ENCODE results near the gene ITGB4. TPM values are rescaled to one million over a fixed set of nuclear protein-coding genes. Genes with fewer than 3 reads are reported as not detected.

ITGB4 gene
- total and polyA plus RNA-seq, 5 donors, result 12.7 to 29.7 (median 20.3) TPM

DNA sequence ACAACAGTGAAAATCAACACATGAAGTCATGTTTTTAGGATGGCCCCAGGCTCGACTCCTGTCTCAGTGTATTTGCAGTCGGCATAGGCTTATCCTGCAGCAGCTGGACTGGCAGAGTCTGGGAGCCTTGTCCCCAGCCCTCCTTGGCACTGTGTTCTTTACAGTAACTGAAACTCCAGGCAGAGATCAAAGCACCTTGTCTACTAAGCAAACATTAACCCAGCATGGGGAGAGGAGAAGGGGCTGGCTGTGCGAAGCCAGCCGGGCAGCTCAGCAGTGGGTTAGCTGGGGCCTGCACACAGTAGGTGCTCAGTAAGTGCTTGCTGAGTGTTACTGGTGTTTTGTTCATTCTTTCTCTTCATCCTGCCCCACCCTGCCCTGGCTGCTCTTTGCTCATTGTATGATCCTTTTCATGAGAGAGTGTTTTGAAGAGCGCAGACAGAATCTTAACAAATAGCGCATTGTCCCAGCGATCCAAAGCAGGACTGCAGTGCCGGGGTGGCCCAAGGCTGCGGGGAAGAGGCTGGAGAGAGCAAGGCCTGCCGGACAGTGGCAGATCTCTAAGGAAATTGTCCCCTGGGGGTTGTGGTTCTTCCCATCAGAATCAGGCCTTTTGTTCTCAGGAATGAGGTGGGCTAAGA lies 23.5 kb upstream of the ITGB4 start:
- DNase-seq (peak in 1 of 3 donors; percentile 52), ATAC-seq (no peak)
- Histone ChIP-seq H3K27me3 (ENCODE audit: control insufficient read depth, insufficient read depth) (no peaks in the 10 kb centered on the region), H3K9me3 (ENCODE audit: control insufficient read depth, low read length) (no peaks in the 10 kb centered on the region), H3K4me3 (ENCODE audit: low read length) (no peak overlapping the region), H3K4me1 (ENCODE audit: control insufficient read depth, insufficient read depth, low read length) (peaks cover 24% of the 10 kb centered on the region), H3K27ac (ENCODE audit: low read length) (peak overlapping the region; percentile 61)
- intact Hi-C loops (cut with DNase I), result no loop called here
- WGBS, result 67% methylated on average over 10 of the region's 10 CpGs

DNA sequence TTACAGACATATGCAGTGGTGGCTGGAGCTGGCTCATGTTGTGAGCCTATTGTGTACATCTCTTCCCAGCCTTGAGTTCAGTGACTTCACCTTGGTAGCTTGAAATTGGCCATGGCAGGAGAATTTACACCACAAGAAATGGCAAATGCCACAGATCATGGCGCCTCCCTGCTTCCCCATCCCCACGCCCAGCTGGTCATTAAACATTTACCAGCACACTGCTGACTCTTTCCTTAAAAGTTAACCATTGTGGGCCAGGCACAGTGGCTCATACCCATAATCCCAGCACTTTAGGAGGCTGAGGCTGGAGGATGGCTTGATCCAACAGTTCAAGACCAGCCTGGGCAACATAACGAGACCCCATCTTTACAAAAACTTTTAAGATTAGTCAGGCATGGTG lies 22.6 kb upstream of the ITGB4 start:
- Histone ChIP-seq H3K27ac (ENCODE audit: low read length) (peak overlapping the region; percentile 27), H3K4me3 (ENCODE audit: low read length) (no peak overlapping the region)
- no peak for DNase-seq

DNA sequence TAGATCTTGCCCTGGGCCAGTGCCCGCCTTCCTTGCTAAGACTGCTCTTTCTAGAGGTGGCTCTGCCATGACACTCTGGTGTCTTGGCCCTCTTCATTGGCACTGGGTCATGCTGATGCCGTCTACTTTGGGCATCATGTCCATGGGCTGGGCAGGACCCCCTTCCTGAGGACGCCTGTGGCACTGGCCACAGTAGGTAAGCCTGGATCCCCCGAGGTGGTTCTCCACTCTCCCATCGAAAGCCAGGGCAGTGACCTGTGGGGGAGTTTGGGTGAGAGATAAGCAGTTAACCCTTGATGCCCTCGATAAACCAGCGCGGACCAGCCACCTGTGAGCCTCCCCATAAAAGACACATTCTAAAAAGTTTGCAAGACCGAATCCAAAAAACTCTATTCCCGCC lies 20.0 kb upstream of the ITGB4 start:
- ATAC-seq (no peak), DNase-seq (no peak)
- intact Hi-C loops (cut with DNase I), result no loop called here
- Histone ChIP-seq H3K27ac (ENCODE audit: low read length) (peak overlapping the region; percentile 62), H3K4me1 (ENCODE audit: control insufficient read depth, insufficient read depth, low read length) (peaks cover 27% of the 10 kb centered on the region), H3K9me3 (ENCODE audit: control insufficient read depth, low read length) (no peaks in the 10 kb centered on the region), H3K27me3 (ENCODE audit: control insufficient read depth, insufficient read depth) (no peaks in the 10 kb centered on the region), H3K4me3 (ENCODE audit: low read length) (no peak overlapping the region)
- WGBS, result 82% methylated on average over 10 of the region's 10 CpGs

More for the DNA sequence above, 22.6 kb upstream of the ITGB4 start:
- no peak for ATAC-seq
- WGBS, result 94% methylated on average over 3 of the region's 3 CpGs
- H3K9me3 ChIP-seq (ENCODE audit: control insufficient read depth, low read length), result no peaks in the 10 kb centered on the region
- intact Hi-C loops (cut with DNase I), result no loop called here
- H3K27me3 ChIP-seq (ENCODE audit: control insufficient read depth, insufficient read depth), result no peaks in the 10 kb centered on the region
- peaks cover 24% of the 10 kb centered on the region for H3K4me1 ChIP-seq (ENCODE audit: control insufficient read depth, insufficient read depth, low read length)

DNA sequence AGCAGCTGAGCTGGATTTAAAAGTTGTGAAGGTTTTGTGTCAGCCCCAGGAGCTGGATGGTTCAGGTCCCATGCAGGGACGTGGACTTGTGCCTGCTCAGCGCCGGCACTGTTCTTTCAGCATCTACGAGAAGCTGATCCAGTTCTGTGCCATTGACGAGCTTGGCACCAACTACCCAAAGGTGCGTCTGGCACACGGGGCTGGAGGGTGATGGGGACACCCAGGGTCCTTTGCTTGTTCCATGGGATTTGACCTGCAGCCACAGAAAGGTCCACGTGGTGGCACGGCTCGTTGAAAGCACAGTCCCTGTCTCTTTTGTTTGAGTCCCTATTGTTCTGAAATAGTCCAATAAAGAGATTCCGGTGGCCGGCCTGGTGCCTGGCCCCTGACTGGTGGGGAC lies 18.1 kb upstream of the ITGB4 start:
- H3K9me3 ChIP-seq (ENCODE audit: control insufficient read depth, low read length), result no peaks in the 10 kb centered on the region
- H3K4me1 ChIP-seq (ENCODE audit: control insufficient read depth, insufficient read depth, low read length), result peaks cover 20% of the 10 kb centered on the region
- intact Hi-C loops (cut with DNase I), result no loop called here
- H3K4me3 ChIP-seq (ENCODE audit: low read length), result no peak overlapping the region
- no peaks in the 10 kb centered on the region for H3K27me3 ChIP-seq (ENCODE audit: control insufficient read depth, insufficient read depth)
- DNase-seq (peak in 1 of 3 donors; percentile 44), ATAC-seq (no peak)
- 96% methylated on average over 12 of the region's 12 CpGs for WGBS
- H3K27ac ChIP-seq (ENCODE audit: low read length), result no peak overlapping the region

DNA sequence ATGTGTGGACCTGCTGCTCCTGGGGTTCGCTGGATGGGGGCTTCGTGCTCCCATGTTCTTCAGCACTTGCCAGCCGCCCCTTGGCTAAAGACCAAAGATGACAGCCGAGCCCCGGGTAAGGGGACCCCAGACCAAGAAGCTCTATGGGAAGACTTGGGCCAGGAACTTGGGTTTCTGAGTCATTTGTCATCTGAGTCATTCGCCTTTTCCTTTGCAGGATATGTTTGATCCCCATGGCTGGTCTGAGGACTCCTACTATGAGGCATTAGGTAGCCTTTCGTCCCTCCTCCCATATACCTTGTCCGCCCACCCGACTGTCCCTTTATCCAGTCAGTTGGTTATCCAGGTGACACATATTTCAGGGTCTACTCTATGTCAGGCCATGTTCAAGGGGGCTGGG lies 17.7 kb upstream of the ITGB4 start:
- intact Hi-C loops (cut with DNase I), result no loop called here
- no peaks in the 10 kb centered on the region for H3K27me3 ChIP-seq (ENCODE audit: control insufficient read depth, insufficient read depth)
- ATAC-seq (no peak), DNase-seq (peak in 1 of 3 donors; percentile 18)
- peaks cover 20% of the 10 kb centered on the region for H3K4me1 ChIP-seq (ENCODE audit: control insufficient read depth, insufficient read depth, low read length)
- H3K4me3 ChIP-seq (ENCODE audit: low read length), result no peak overlapping the region
- WGBS, result 92% methylated on average over 9 of the region's 9 CpGs
- no peak overlapping the region for H3K27ac ChIP-seq (ENCODE audit: low read length)
- H3K9me3 ChIP-seq (ENCODE audit: control insufficient read depth, low read length), result no peaks in the 10 kb centered on the region

DNA sequence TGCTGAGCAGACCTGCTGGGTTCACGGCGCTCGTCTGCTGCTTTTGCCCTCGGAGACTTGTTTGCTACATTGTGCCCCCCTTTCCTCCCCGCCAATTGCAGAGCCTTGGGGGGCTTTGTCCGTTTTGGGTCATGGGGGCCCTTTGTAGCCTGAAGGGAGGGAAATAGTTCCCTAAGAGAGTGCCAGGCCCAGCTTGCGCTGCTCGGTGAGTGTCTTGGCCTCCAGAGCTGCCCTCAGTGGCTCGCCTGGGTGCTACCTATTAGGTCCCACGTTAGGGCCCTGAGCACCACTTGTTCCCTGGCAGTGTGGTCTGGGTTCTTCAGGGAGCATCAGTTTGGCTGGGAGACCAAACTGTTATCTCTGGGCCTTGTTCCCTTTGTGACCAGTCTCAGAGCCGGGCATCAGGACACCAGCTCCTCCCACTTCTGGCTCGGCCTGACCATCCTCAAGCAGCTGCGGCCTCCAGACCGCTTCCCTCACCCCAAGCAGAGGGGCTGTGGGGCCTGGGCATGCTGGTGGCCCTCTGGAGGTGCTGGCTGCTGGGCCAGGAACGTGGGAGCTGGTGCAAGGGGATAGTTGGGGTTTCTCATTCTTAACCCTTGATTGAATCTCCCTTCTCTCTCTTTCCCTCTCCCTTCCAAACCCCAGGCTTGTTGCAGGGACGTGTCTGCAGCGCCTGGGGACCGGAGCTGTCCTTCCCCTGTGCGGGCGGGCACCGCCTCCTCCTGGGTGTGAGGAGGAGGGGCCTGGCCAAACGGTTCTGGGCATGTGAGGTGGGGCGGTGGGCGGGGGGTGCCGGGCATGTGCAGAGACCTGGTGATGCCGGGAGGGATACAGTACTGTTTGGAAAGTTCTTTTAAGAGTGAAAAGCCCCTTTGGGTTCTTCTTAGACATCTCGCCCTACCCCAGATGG lies 16.0 kb upstream of the ITGB4 start:
- Histone ChIP-seq H3K27ac (ENCODE audit: low read length) (peak overlapping the region; percentile 70), H3K4me3 (ENCODE audit: low read length) (no peak overlapping the region), H3K4me1 (ENCODE audit: control insufficient read depth, insufficient read depth, low read length) (peaks cover 20% of the 10 kb centered on the region), H3K9me3 (ENCODE audit: control insufficient read depth, low read length) (no peaks in the 10 kb centered on the region), H3K27me3 (ENCODE audit: control insufficient read depth, insufficient read depth) (no peaks in the 10 kb centered on the region)
- DNase-seq (peak; percentile 33 to 76 (median 72)), ATAC-seq (peak in 1 of 2 donors; percentile 71)
- 67% methylated on average over 27 of the region's 27 CpGs for WGBS
- intact Hi-C loops (cut with DNase I), result loop anchor here in 1 of 4 donors (5.0 kb wide), 1 partner anchor 37 kb away; no protein-coding TSS in a partner anchor

DNA sequence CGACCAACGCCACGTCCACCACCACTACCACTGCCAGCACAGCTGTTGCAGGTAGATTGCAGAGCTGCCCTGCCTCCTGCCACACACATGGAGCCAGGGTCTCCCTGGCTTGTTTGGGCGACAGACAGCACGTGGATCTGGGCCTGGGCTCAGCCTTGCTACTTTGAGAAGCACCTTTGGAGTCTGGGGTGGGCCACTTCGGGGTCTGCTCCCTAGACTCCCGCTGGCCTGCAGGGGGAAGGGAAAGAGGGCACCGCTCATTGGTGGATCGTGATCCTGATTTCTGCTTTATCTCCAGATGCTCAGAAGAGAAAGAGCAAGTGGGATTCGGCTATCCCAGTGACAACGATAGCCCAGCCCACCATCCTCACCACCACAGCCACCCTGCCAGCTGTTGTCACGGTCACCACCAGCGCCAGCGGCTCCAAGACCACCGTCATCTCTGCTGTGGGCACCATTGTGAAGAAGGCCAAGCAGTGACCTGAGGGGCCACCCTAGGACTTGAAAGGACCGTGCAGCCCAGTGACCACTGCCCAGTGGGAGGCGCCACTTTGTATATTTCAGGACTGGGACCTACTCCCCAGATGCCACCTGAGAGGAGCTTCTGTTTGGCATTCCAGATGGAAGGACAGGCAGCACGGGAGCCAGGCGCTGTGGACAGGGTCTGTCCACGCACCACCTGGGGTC lies 15.1 kb upstream of the ITGB4 start:
- Histone ChIP-seq H3K27me3 (ENCODE audit: control insufficient read depth, insufficient read depth) (no peaks in the 10 kb centered on the region), H3K4me1 (ENCODE audit: control insufficient read depth, insufficient read depth, low read length) (peaks cover 10% of the 10 kb centered on the region), H3K27ac (ENCODE audit: low read length) (peak overlapping the region; percentile 10), H3K4me3 (ENCODE audit: low read length) (no peak overlapping the region), H3K9me3 (ENCODE audit: control insufficient read depth, low read length) (no peaks in the 10 kb centered on the region)
- intact Hi-C loops (cut with DNase I), result loop anchor here in 1 of 4 donors (5.0 kb wide), 1 partner anchor 36 kb away; no protein-coding TSS in a partner anchor
- DNase-seq, result peak in 2 of 3 donors; percentile 14 to 39
- ATAC-seq, result no peak
- WGBS, result 90% methylated on average over 20 of the region's 20 CpGs

DNA sequence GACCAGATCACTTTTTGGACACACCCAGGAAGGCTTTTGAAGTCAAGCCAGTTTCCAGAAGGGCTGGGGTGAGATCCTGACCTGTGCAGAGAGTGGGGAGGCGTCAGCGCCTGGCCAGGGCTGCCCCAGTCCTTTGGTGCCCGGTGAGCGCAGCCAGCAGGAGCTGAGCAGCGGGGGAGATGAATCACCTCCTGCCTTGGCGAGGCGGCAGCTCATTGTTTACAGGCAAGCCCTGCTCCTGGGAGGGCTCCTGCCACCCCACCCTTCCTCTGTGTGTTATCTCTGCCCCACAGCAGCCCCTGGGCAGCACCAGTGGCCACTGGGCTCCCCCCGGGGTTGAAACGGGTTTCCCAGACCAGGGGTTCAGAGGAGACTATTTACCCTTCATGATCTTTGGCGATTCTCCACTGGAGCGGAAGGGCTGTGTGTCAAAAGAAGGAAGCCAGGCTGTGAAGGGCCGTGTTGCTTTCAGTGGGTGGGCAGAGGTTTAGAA lies 14.1 kb upstream of the ITGB4 start:
- peak overlapping the region; percentile 56 for H3K27ac ChIP-seq (ENCODE audit: low read length)
- WGBS, result 70% methylated on average over 12 of the region's 12 CpGs
- intact Hi-C loops (cut with DNase I), result loop anchor here in 1 of 4 donors (5.0 kb wide), 1 partner anchor 35 kb away; no protein-coding TSS in a partner anchor

DNA sequence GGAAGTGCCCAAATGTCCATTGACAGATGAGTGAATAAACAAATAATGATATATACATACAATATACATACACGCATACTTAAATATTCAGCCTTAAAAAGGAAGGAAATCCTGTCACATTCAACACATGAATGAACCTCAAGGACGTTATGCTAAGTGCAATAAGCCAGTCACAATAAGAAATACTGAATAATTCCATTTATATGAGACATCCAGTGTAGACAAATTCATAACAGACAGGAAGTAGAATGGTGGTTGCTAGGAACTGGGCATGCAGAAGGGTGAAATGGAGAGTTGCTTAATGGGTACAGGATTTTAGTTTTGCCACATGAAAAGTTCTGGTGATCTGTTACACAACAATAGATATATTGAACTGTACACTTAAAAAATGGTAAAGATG lies 8.8 kb upstream of the ITGB4 start:
- DNase-seq (no peak), ATAC-seq (no peak)
- H3K4me1 ChIP-seq (ENCODE audit: control insufficient read depth, insufficient read depth, low read length), result no peaks in the 10 kb centered on the region
- no peak overlapping the region for H3K27ac ChIP-seq (ENCODE audit: low read length)
- no peaks in the 10 kb centered on the region for H3K9me3 ChIP-seq (ENCODE audit: control insufficient read depth, low read length)
- H3K27me3 ChIP-seq (ENCODE audit: control insufficient read depth, insufficient read depth), result no peaks in the 10 kb centered on the region
- intact Hi-C loops (cut with DNase I), result no loop called here
- no peak overlapping the region for H3K4me3 ChIP-seq (ENCODE audit: low read length)
- WGBS, result 63% methylated on average over 2 of the region's 2 CpGs

More for the DNA sequence above, 14.1 kb upstream of the ITGB4 start:
- Histone ChIP-seq H3K27me3 (ENCODE audit: control insufficient read depth, insufficient read depth) (no peaks in the 10 kb centered on the region), H3K4me1 (ENCODE audit: control insufficient read depth, insufficient read depth, low read length) (peaks cover 6% of the 10 kb centered on the region), H3K9me3 (ENCODE audit: control insufficient read depth, low read length) (no peaks in the 10 kb centered on the region), H3K4me3 (ENCODE audit: low read length) (no peak overlapping the region)
- DNase-seq, result peak; percentile 79 to 84 (median 83)
- peak; percentile 75 to 94 for ATAC-seq

DNA sequence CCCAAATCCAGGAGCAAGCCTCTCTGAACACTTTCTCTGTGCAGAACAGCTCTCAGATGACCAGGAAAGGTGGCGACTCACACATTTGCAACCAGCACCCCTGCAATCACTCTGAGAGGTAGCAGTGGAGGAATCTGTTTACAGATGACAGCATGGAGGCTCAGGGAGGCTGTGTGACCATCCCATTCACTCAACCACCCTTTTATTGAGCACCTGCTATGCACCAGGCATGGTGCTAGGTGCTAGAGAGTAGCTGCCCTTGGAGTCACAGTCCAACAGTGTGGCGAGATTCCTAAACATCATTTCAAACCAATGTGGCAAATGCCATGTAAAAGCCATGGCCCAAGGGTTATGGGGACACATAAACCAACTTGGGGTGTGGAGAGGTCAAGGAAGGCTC lies 1.5 kb upstream of the ITGB4 start:
- Histone ChIP-seq H3K4me1 (ENCODE audit: control insufficient read depth, insufficient read depth, low read length) (no peaks in the 10 kb centered on the region), H3K9me3 (ENCODE audit: control insufficient read depth, low read length) (no peaks in the 10 kb centered on the region), H3K27ac (ENCODE audit: low read length) (no peak overlapping the region), H3K27me3 (ENCODE audit: control insufficient read depth, insufficient read depth) (no peaks in the 10 kb centered on the region), H3K4me3 (ENCODE audit: low read length) (no peak overlapping the region)
- ATAC-seq (no peak), DNase-seq (no peak)
- WGBS, result 94% methylated on average over 2 of the region's 2 CpGs
- intact Hi-C loops (cut with DNase I), result no loop called here
